ENCODE results near the gene DEGS2. TPM values are rescaled to one million over a fixed set of nuclear protein-coding genes. Genes with fewer than 3 reads are reported as not detected.
A peak's percentile ranks its signal among the peaks of the same experiment; 100 is the strongest.

Gene DEGS2
- total and polyA plus RNA-seq, 4 donors: 3.6 to 7.4 (median 5.7) TPM

- H3K27me3 ChIP-seq (ENCODE audit: control insufficient read depth in 3 of 3, insufficient read depth in 3 of 3, low read length in 2 of 3): no peaks in the 10 kb centered on the region
- DNase-seq (no peak), ATAC-seq (ENCODE audit: insufficient read depth, low FRiP score) (no peak)
- WGBS, 2 donors: 94 to 96% methylated on average over 18 of the region's 18 CpGs
- no peak overlapping the region for H3K4me3 ChIP-seq
- no peak for TF ChIP-seq CTCF (IDR thresholded peaks at IDR 0.05; ENCODE audit: control extremely low read depth, extremely low read depth)
- peak overlapping the region in 1 of 2 donors; percentile 48 for H3K27ac ChIP-seq (ENCODE audit: low read depth in 1 of 2, low read length in 1 of 2)
- no peak overlapping the region for H3K9ac ChIP-seq (ENCODE audit: insufficient read depth in 1 of 2, low read length in 2 of 2)
- H3K36me3 ChIP-seq (ENCODE audit: control insufficient read depth in 4 of 4, insufficient read depth in 4 of 4, low read length in 4 of 4): peaks cover 0 to 17% (median 3%) of the 10 kb centered on the region in 4 donors
- H3K4me1 ChIP-seq (ENCODE audit: control insufficient read depth in 5 of 5, insufficient read depth in 5 of 5, low read length in 5 of 5): peaks cover 0 to 50% (median 31%) of the 10 kb centered on the region in 5 donors
- no peaks in the 10 kb centered on the region for H3K9me3 ChIP-seq (ENCODE audit: control insufficient read depth in 4 of 4, insufficient read depth in 3 of 4, low read length in 3 of 4)
These were observed 15.9 kb downstream of the DEGS2 start for GRCh38 chr14:100143523-100143922.

GRCh38 chr14:100142073-100143040 is 17.1 kb downstream of the DEGS2 start:
- no peaks in the 10 kb centered on the region for H3K27me3 ChIP-seq (ENCODE audit: control insufficient read depth in 3 of 3, insufficient read depth in 3 of 3, low read length in 2 of 3)
- TF ChIP-seq CTCF (IDR thresholded peaks at IDR 0.05; ENCODE audit: control extremely low read depth, extremely low read depth): no peak
- ATAC-seq (ENCODE audit: insufficient read depth, low FRiP score): peak; percentile 7
- H3K27ac ChIP-seq (ENCODE audit: low read depth in 1 of 2, low read length in 1 of 2): peak overlapping the region in 1 of 2 donors; percentile 90
- H3K4me3 ChIP-seq: no peak overlapping the region
- 37 to 38% methylated on average over 14 of the region's 14 CpGs for WGBS, 2 donors
- peak; percentile 83 to 90 (median 83) for DNase-seq
- H3K9me3 ChIP-seq (ENCODE audit: control insufficient read depth in 4 of 4, insufficient read depth in 3 of 4, low read length in 3 of 4): no peaks in the 10 kb centered on the region
- H3K4me1 ChIP-seq (ENCODE audit: control insufficient read depth in 5 of 5, insufficient read depth in 5 of 5, low read length in 5 of 5): peaks cover 0 to 50% (median 31%) of the 10 kb centered on the region in 5 donors
- H3K36me3 ChIP-seq (ENCODE audit: control insufficient read depth in 4 of 4, insufficient read depth in 4 of 4, low read length in 4 of 4): peaks cover 0 to 24% (median 3%) of the 10 kb centered on the region in 4 donors
- peak overlapping the region; percentile 16 to 28 for H3K9ac ChIP-seq (ENCODE audit: insufficient read depth in 1 of 2, low read length in 2 of 2)

- peak overlapping the region in 1 of 2 donors; percentile 90 for H3K27ac ChIP-seq (ENCODE audit: low read depth in 1 of 2, low read length in 1 of 2)
- no peaks in the 10 kb centered on the region for H3K9me3 ChIP-seq (ENCODE audit: control insufficient read depth in 4 of 4, insufficient read depth in 3 of 4, low read length in 3 of 4)
- WGBS, 2 donors: 71 to 96% methylated on average over 7 of the region's 7 CpGs
- DNase-seq (no peak), ATAC-seq (ENCODE audit: insufficient read depth, low FRiP score) (no peak)
- peaks cover 0 to 46% (median 28%) of the 10 kb centered on the region in 5 donors for H3K4me1 ChIP-seq (ENCODE audit: control insufficient read depth in 5 of 5, insufficient read depth in 5 of 5, low read length in 5 of 5)
- peak overlapping the region in 1 of 2 donors; percentile 19 for H3K9ac ChIP-seq (ENCODE audit: insufficient read depth in 1 of 2, low read length in 2 of 2)
- H3K27me3 ChIP-seq (ENCODE audit: control insufficient read depth in 3 of 3, insufficient read depth in 3 of 3, low read length in 2 of 3): no peaks in the 10 kb centered on the region
- TF ChIP-seq CTCF (IDR thresholded peaks at IDR 0.05; ENCODE audit: control extremely low read depth, extremely low read depth): no peak
- H3K36me3 ChIP-seq (ENCODE audit: control insufficient read depth in 4 of 4, insufficient read depth in 4 of 4, low read length in 4 of 4): peaks cover 0 to 28% (median 4%) of the 10 kb centered on the region in 4 donors
- no peak overlapping the region for H3K4me3 ChIP-seq
These were observed 18.3 kb downstream of the DEGS2 start for GRCh38 chr14:100141098-100141497.
